ENCODE data around the gene STARD3NL. TPM values are rescaled to one million over a fixed set of nuclear protein-coding genes. Genes with fewer than 3 reads are reported as not detected.

STARD3NL gene, protein sequence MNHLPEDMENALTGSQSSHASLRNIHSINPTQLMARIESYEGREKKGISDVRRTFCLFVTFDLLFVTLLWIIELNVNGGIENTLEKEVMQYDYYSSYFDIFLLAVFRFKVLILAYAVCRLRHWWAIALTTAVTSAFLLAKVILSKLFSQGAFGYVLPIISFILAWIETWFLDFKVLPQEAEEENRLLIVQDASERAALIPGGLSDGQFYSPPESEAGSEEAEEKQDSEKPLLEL
- total RNA-seq: 47.0 and 60.8 TPM in 2 replicates

DNA sequence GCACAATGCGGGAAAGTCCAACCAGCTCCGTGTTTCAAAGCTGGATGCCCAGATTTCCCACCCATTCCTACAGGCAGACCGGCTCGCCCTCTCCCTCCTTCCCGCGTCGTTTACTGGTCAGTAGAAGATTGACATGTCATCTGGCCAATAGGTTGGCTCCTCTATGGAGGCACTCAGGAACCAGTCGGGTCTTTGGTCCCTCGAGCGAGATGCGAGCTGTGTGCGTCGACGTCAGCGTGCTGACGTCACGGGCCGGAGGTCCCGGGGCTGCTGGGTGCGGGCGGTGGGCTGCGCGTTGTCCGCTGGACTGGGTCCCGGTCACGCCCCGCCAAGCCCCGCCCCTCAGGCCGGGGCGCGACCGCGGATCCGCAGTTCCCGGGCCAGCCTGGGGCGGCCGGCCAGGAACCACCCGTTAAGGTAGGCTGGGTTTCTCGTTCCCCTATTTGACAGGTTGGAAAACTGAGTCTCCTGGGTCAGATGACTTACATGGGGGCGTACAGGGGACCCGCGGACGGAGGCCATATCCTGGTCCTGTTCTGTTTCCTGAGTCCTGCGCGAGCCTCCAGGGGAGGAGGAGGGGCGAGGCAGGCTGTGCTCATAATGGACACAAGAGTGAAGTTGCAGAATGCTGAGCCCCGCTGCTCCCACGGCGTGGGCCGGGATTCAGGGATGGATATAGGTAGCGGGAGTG lies at the start of gene STARD3NL:
Gene STARD3NL, plus strand, starts transcription at position 242 of the 691 bp plus-strand sequence. CDS start 29,260 bp downstream, outside the sequence.

DNA sequence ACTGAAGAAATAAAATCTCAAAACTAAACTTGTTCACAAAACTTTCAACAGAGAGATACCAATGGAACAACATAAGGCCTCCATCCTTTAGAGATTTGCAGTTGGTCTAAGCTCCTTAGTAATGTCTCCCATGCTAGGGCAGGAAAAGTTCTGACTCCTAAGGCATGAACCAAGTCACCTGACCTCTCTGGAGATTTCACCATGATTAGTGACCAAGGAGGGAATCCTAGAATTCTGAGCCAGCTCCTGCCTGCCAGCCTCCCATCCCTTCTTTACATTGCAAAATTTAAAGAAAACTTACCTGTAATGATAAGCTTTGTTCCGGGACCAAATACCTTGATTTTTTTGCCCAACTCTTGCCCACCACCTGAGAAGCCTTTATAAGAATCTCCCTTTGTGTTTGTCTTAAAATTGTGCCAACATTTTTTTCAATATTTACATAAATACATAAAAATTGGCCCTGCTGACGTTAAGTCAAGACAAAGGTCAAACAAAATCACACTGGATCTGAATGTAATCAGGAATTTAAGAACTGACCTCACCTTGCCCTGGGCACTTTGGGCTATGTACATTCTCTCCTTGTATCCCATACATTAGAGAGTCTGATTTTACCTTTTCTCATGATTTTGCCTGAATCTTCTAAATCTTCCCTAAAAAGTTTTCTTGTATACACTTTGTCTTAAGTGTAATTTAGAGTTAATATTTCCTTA lies 95.4 kb downstream of the STARD3NL start, which contains the start of gene TARP:
Gene TARP, minus strand, starts transcription at position 351 of the 710 bp plus-strand sequence.

All from bronchial smooth muscle cell (primary cell).